A549 treated with dexamethasone at 1 μM for 4 hours (cell line): Measurements from ENCODE around the gene DMKN. TPM values are rescaled to one million over a fixed set of nuclear protein-coding genes. Genes with fewer than 3 reads are reported as not detected.

Experiments
- total RNA-seq: library from RNA; stranded (reverse); fragments of 200-300 nt; extraction: Qiagen RNA extraction; gene quantifications from 5 replicates; pipeline ENCODE4 v1.2.3, GENCODE V29; 2022

The DMKN gene, protein sequence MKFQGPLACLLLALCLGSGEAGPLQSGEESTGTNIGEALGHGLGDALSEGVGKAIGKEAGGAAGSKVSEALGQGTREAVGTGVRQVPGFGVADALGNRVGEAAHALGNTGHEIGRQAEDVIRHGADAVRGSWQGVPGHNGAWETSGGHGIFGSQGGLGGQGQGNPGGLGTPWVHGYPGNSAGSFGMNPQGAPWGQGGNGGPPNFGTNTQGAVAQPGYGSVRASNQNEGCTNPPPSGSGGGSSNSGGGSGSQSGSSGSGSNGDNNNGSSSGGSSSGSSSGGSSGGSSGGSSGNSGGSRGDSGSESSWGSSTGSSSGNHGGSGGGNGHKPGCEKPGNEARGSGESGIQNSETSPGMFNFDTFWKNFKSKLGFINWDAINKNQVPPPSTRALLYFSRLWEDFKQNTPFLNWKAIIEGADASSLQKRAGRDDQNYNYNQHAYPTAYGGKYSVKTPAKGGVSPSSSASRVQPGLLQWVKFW
- total RNA-seq = 31.6 to 41.1 TPM (median 36.7 TPM) in 5 replicates

DNA sequence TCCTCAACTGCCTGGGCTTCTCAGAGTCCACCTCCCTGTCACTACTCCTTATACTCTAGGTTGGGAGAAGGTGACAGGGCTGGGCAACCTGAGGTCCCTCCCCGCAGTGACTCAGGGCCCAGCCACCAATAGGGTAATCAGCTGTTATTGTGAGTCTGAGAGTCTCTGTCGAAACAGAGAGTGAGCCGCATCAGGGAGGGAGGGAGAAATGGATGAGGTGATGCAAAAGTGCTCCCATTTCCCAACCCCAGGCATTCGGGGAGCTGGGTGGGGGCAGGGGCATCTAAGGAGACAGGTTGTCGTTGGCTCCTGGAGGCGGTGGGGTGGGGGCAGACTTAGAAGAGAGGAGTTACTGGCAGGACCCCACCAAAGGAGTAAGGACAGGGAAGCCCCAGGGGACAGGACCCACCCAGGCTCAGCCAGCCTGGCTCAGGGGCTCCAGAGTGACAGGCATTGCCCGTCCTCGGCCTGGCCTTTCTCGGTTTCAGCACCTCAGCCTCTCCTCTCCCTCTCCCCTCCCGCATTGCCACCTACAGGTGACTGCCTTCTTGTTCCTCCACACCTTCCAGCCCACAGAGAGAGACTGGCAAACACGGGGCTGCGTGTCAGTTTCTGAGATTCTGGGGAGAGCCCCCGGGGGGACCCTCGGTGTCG lies at the start of gene DMKN:
Gene DMKN (minus strand): TSS at position 22 of the 654 bp plus-strand sequence. CDS start 174 bp downstream, outside the sequence.

DNA sequence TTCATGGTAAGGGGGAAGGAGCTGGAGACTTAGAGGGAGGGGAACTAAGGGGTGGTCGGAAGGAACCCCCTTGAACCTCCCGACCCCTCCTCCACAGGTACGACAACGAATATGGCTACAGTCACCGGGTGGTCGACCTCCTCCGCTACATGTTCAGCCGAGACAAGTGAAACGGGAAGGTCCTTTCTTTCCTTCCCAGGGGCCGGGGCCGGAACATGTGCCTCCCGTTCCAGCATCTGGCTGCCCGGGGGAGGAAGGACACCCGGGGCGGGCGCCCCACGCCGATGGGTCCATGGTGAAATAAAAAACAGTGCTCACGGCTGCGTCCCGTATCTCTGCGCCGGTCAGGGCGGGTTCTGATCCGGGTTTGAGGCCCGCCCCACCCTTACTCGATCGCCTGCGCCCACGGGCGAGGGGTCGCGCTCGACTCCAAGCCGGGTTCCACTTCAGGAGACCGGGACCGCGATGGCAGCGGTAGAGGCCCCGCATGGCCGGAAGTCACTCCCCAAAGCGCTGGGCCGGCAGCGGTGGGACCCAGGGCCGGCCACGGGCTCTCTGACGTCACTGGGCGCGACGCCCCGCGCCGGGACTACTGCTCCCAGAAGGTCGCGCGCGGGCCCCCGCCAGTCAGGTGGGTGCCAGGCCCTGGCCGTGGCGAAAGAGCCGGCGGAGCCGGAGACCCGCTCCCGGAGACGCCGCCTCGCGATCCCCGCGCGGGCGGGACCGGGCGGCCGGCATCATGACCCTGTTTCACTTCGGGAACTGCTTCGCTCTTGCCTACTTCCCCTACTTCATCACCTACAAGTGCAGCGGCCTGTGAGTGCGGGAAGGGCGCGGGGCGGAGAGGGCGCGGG lies 31.8 kb upstream of the DMKN start, which contains the start of gene TMEM147:
Gene TMEM147 (plus strand): TSS at position 626 of the 854 bp plus-strand sequence. CDS start 114 bp downstream, at position 740.

GRCh38 chr19:35533201-35533821 lies 19.9 kb upstream of the DMKN start, which contains the start of gene GAPDHS:
Gene GAPDHS, plus strand, starts transcription at chr19:35533456. Its CDS starts 72 bp downstream, at chr19:35533528.

DNA sequence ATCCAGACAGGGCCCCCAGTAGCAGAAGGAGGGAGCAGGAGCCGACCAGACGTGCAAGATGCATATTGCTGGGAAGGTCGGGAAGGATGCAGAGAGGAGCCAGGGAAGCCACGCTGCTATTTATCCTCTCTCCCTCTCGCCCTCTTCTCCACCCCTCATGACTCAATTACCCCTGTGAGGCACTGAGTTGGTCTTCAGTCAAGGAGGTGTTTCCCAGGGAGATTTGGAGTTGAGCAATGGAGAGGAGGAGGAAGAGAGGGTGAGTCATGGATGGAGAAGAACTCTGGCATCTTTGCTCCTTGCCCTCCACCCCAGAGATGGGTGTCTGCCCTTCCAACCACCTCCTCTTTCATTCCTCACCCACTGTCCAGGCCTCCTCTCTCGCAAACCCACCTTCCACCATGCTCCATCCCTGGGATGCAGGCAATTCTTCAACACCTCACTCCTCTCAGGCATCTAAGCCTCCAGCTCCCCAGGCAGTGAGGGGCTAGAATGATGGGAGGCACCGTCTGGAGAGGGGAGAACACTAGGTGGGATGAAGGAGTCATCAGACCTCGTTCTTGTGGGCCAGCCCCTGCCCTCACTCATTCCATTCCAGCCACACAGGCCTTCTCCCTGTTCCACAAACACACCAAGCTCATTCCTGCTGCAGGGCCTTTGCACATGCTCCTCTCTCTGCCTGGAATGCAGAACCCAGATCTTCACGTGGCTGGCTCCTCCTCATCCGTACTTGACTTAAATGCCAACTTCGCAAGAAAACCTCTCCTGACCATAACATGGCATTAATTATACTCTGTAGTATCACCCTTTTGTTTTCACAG lies 15.0 kb upstream of the DMKN start, which contains the start of gene SBSN:
Gene SBSN (minus strand): TSS at position 94 of the 821 bp plus-strand sequence. CDS start 30 bp downstream, at position 64.

DNA sequence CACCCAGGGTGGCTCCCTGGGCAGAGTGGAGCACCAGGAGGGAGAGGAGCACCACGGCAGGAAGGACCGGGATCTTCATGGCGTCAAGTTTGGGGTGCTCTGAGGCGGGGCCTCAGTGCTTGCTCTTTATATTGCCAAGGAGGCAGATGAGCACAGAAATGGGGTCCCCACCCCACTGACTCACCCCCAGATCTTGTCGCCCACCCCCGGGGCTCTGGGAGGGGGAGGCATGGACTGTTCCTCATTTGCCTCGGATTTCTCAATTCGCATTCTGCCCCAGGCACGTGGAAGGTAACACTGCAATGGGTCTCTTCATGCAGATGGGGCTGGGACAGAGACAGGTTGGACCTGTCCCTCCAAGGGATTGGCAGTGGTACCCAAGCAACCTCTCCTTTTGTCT lies 23.1 kb downstream of the DMKN start, which contains the start of gene KRTDAP:
Gene KRTDAP (minus strand): TSS at position 101 of the 400 bp plus-strand sequence. CDS start 22 bp downstream, at position 79.

DNA sequence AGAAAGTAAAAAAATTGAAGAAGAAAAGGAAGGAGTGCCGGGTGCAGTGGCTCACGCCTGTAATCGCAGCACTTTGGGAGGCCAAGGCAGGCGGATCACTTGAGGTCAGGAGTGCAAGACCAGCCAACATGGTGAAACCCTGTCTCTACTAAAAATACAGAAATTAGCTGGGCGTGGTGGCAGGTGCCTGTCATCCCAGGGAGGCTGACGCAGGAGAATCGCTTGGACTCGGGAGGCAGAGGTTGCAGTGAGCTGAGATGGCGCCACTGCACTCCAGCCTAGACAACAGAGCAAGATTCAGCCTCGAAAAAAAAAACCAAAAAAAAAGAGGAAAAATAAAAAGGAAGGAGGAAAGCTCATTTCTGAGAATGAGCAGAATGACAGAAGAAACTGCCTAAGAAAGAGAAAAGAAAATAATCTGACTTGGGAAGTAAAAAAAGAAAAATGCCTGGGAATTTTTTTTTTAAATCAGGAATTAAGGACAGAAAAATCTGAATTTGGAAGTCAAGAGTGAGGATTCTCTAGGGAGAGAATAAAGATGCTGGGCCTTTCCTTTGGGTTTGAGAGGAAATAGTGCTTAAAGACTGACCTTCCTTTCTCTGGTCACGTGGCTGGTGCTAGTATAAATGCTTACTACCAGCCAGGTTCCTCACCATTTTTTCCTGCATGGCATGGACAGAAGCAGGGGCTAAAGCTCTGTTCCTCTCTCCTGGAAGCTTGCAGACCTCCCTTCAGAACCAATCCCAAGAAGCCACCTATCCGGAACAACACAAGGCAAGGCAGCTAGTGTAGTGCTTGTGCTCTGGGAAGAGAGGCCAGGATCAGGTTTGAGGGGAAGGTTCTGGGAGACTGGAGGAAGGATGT lies 65.6 kb downstream of the DMKN start, which contains the start of gene FFAR2:
Gene FFAR2 (plus strand): TSS at position 652 of the 864 bp plus-strand sequence. CDS start 1,458 bp downstream, outside the sequence.

Other genes with a start within 250 kb of the DMKN start
- gene USF2, start 244.7 kb downstream of the DMKN start, total RNA-seq = 120 to 172 TPM (median 158 TPM) in 5 replicates
- gene HAMP, start 231.1 kb downstream of the DMKN start, total RNA-seq = 0.03 to 0.13 TPM (median 0.08 TPM) in 3 of 5 replicates, not detected in the others
- gene MAG, start 221.5 kb downstream of the DMKN start, total RNA-seq = 0.15 TPM in 1 of 5 replicates, not detected in the others
- gene CD22, start 184.5 kb downstream of the DMKN start, total RNA-seq = 0.88 to 1.3 TPM (median 1.1 TPM) in 5 replicates
- 0.06 TPM in 1 of 5 replicates, not detected in the others for gene FFAR1, start 165.7 kb downstream of the DMKN start, total RNA-seq
- 0.06 to 0.17 TPM in 2 of 5 replicates, not detected in the others for gene FFAR3, start 155.2 kb downstream of the DMKN start, total RNA-seq
- gene GPR42, start 142.6 kb downstream of the DMKN start, total RNA-seq = not detected in 5 replicates
- 0.03 to 0.06 TPM (median 0.04 TPM) in 4 of 5 replicates, not detected in the other for gene FFAR2, start 65.4 kb downstream of the DMKN start, total RNA-seq
- gene KRTDAP, start 23.2 kb downstream of the DMKN start, total RNA-seq = not detected in 5 replicates
- 2.9 to 4.4 TPM (median 3.9 TPM) in 5 replicates for gene SBSN, start 14.7 kb upstream of the DMKN start, total RNA-seq
- 0.07 to 0.26 TPM (median 0.09 TPM) in 5 replicates for gene GAPDHS, start 19.8 kb upstream of the DMKN start, total RNA-seq
- 352 to 413 TPM (median 378 TPM) in 5 replicates for gene TMEM147, start 32.0 kb upstream of the DMKN start, total RNA-seq
- gene ATP4A, start 50.0 kb upstream of the DMKN start, total RNA-seq = 0.02 to 0.19 TPM (median 0.08 TPM) in 4 of 5 replicates, not detected in the other
- gene PMIS2, start 72.5 kb upstream of the DMKN start, total RNA-seq = not detected in 5 replicates
- 10.6 to 18.6 TPM (median 15.8 TPM) in 5 replicates for gene HAUS5, start 99.1 kb upstream of the DMKN start, total RNA-seq
- 142 to 206 TPM (median 203 TPM) in 5 replicates for gene RBM42, start 115.4 kb upstream of the DMKN start, total RNA-seq
- gene ETV2, start 128.1 kb upstream of the DMKN start, total RNA-seq = 1.3 to 3.2 TPM (median 2.8 TPM) in 5 replicates
- gene COX6B1, start 134.7 kb upstream of the DMKN start, total RNA-seq = 1,250 to 1,794 TPM (median 1,275 TPM) in 5 replicates
- gene UPK1A, start 152.9 kb upstream of the DMKN start, total RNA-seq = 0.47 to 1.2 TPM (median 0.97 TPM) in 5 replicates
- gene ZBTB32, start 190.9 kb upstream of the DMKN start, total RNA-seq = not detected in 5 replicates
- 35.9 to 63.5 TPM (median 60.7 TPM) in 5 replicates for gene KMT2B, start 204.4 kb upstream of the DMKN start, total RNA-seq
- gene IGFLR1, start 228.8 kb upstream of the DMKN start, total RNA-seq = 9.6 to 14.5 TPM (median 11.2 TPM) in 5 replicates
- 23.2 to 30.8 TPM (median 26.5 TPM) in 5 replicates for gene U2AF1L4, start 231.8 kb upstream of the DMKN start, total RNA-seq
- gene PSENEN, start 232.0 kb upstream of the DMKN start, total RNA-seq = 255 to 313 TPM (median 263 TPM) in 5 replicates
- 19.1 to 28.1 TPM (median 22.8 TPM) in 5 replicates for gene LIN37, start 234.9 kb upstream of the DMKN start, total RNA-seq
- 0.24 to 0.39 TPM (median 0.34 TPM) in 4 of 5 replicates, not detected in the other for gene HSPB6, start 243.4 kb upstream of the DMKN start, total RNA-seq
- gene PROSER3, start 244.5 kb upstream of the DMKN start, total RNA-seq = 20.3 to 35.5 TPM (median 32.5 TPM) in 5 replicates